Peyer's patch (tissue), 4 donors: ENCODE results near the gene DNAH6.

ENCODE experiments used
- CTCF ChIP-seq, 6 experiments: fragments of 450-650 bp in 4 of 6; fragments of 200-600 bp in 2 of 6; sonication (generic) in 1 of 6; IDR thresholded peaks; one replicate each; pipeline ENCODE4 v1.5.1; 2017 to 2019; ENCODE audit warnings: antibody characterized with exemption in 6 of 6, mild to moderate bottlenecking in 3 of 6, moderate library complexity in 1 of 6
- POLR2A ChIP-seq, 2 donors: fragments of 450-650 bp; IDR thresholded peaks; one replicate each; pipeline ENCODE4 v1.5.1; 2017; ENCODE audit warnings: antibody characterized with exemption in 2 of 2, mild to moderate bottlenecking in 2 of 2, moderate library complexity in 2 of 2

DNA sequence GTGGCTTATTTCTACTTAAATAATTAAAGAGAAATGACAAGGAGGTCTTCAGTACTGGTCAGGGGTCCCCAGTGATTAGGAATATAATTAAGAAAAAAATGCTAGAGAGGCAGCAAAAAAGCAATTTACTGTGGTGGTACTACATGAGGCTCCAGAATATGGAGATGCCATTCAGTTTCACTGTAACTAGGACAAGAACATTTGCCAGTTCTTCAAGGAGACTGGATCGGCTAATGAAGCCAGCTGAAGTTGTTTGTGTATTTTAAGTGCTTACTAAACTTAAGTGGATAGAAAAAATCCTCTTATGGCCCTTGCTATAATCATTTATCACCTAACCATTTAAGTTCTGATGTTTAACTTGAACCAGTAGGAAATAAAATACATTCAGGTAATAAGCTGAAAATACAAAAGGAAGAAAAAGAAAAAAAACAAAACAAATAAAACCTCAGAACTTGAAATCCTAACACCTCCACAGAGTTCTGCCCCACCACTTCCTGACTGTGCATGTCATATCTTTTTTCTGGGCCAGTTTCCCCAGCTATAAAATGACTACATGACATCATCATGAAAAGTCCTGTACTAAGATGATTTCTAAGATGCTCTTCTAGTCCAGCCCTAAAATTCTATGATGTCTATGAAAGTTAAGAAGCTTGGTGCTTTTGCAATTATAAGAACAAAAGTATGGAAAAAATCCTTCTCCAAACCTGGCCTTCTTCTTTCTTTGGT lies 266.6 kb downstream of the DNAH6 start:
- TF ChIP-seq CTCF (IDR thresholded peaks at IDR 0.05), result no peak
- no peak for TF ChIP-seq POLR2A (IDR thresholded peaks at IDR 0.05)
